ENCODE results near the gene VPS4B.

VPS4B gene

GRCh38 chr18:63427558-63427957, 5.3 kb upstream of the VPS4B start:
- DNase-seq: no peak

GRCh38 chr18:63422864-63423304, 608 bp upstream of the VPS4B start:
- no peak for DNase-seq

GRCh38 chr18:63421514-63421913, 762 bp downstream of the VPS4B start:
- no peak for DNase-seq

- no peak for DNase-seq
Observed at GRCh38 chr18:63412953-63413352, 9.3 kb downstream of the VPS4B start.

- DNase-seq: no peak
Observed at GRCh38 chr18:63410792-63411191, 11.5 kb downstream of the VPS4B start.

GRCh38 chr18:63409301-63409700, 13.0 kb downstream of the VPS4B start:
- DNase-seq: no peak

- no peak for DNase-seq
Observed at GRCh38 chr18:63407734-63408133, 14.5 kb downstream of the VPS4B start.

GRCh38 chr18:63405986-63406385, 16.3 kb downstream of the VPS4B start:
- DNase-seq: no peak

GRCh38 chr18:63402246-63403162, 19.8 kb downstream of the VPS4B start:
- DNase-seq: no peak

GRCh38 chr18:63399300-63399699, 23.0 kb downstream of the VPS4B start:
- DNase-seq: no peak

GRCh38 chr18:63397349-63397748, 24.9 kb downstream of the VPS4B start:
- no peak for DNase-seq

GRCh38 chr18:63395503-63395902, 26.8 kb downstream of the VPS4B start:
- no peak for DNase-seq

- DNase-seq: no peak
Observed at GRCh38 chr18:63394954-63395353, 27.3 kb downstream of the VPS4B start.

GRCh38 chr18:63387861-63388260, 34.4 kb downstream of the VPS4B start:
- DNase-seq: no peak

- DNase-seq: no peak
Observed at GRCh38 chr18:63382843-63383242, 39.4 kb downstream of the VPS4B start.

GRCh38 chr18:63379639-63379962, 42.7 kb downstream of the VPS4B start:
- DNase-seq: no peak

- DNase-seq: no peak
Observed at GRCh38 chr18:63378919-63379638, 43.2 kb downstream of the VPS4B start.

- no peak for DNase-seq
Observed at GRCh38 chr18:63377275-63377980, 44.8 kb downstream of the VPS4B start.

GRCh38 chr18:63376538-63376937, 45.7 kb downstream of the VPS4B start:
- DNase-seq: no peak

- no peak for DNase-seq
Observed at GRCh38 chr18:63374540-63374939, 47.7 kb downstream of the VPS4B start.

- DNase-seq: no peak
Observed at GRCh38 chr18:63373161-63373560, 49.1 kb downstream of the VPS4B start.

- no peak for DNase-seq
Observed at GRCh38 chr18:63368611-63369010, 53.7 kb downstream of the VPS4B start.
